HG02943 (cell line): Measurements from ENCODE around the gene ERC1.
"Not testable (repeated sequence)": the region's sequence is repeated elsewhere in the genome, so short reads cannot be mapped to it uniquely, and the experiment has no call there.

Source experiments
- ATAC-seq: cut with Tn5 transposase; IDR thresholded peaks from one replicate; pipeline ENCODE4 v1.9.1; 2021; ENCODE audit warnings: mild to moderate bottlenecking, low read depth, moderate library complexity; ENCODE audit not compliant: unreplicated experiment

Gene ERC1

DNA sequence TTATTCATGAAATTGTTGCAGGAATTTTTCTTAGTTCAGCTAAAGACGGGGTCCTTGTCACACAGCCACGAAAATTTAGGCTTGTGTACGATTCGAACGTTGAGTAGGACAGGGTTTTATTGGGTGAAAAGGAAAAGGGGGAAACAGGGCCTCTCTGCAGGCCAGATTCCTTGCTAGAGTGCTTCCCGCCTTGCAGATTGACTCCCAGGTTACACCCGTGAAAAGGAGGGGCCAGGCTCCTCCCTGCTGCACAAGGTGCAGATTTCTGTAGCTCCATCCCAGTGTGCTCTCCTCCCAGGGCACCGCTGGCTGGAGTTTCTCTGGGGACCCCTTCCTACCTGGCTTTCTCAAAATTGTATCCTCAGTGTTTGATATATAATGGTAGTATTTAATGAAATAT lies 221.5 kb downstream of the ERC1 start:
- ATAC-seq: no peak

GRCh38 chr12:1213205-1213604 lies 222.2 kb downstream of the ERC1 start:
- ATAC-seq: no peak

GRCh38 chr12:1213618-1214205 lies 222.7 kb downstream of the ERC1 start:
- no peak for ATAC-seq

- ATAC-seq: no peak
These were observed 225.5 kb downstream of the ERC1 start for GRCh38 chr12:1216560-1216959.

- ATAC-seq: no peak
These were observed 226.3 kb downstream of the ERC1 start for GRCh38 chr12:1217191-1217949.

DNA sequence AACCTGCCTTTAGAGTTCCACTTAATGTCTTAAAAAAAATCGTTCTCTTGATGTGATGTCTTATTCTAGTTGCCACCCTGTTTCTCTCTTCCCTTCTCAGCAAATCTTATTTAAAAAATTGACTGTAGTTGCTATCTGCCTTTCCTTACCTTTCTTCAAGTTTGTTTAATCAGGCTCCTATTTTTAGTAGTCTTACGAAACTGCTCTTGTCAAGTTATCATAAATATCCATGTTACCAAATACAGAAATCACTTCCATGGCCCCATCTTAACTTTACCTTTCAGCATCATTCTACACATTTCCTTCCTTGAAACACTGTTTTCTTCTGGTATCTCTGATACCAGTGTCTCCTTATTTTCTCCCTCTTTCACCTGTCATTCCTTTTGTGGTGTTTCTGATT lies 227.3 kb downstream of the ERC1 start:
- ATAC-seq: no peak

DNA sequence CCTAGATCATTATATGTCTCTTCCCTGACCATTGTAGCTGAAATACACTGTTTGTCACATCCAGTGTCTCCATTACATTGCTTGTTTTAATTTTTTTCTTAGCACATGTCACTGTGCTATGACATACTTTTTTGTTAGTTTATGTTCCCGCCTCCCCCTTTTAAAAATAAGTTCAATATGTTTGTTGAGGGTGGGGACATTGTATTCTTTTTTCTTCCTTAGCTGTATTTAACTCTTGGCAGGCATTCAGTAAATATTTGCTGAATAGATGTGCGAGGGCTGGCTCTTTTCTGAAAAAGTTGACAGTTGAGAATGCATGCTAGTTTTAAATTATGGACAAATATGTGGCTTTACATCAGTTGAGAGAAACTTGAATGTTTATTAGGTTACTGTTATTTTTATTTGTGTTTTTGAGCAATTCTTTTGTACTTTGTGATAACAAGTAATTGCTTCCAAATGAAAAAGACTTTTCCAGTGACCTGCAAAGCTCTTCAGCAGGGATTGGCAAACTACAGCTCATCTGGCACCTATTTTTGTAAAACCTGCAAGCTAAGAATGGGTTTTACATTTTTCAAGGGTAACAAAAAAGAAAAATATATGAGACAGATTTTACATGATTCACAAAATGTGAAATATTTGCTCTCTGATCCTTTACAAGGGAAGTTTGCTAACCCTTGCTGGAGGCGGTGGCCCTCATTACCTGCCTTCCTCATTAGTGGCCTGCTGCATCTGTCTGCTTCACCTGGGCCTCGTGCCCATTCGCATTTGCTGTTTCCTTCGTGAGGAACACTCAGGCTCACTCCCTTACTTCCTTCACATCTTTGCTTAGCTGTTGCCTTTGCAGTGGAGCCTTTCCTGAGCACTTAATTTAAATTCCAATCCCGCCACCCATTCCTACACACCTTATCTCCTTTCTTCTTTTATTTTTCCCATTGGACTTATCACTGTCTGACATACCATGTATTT lies 229.4 kb downstream of the ERC1 start:
- no peak for ATAC-seq

DNA sequence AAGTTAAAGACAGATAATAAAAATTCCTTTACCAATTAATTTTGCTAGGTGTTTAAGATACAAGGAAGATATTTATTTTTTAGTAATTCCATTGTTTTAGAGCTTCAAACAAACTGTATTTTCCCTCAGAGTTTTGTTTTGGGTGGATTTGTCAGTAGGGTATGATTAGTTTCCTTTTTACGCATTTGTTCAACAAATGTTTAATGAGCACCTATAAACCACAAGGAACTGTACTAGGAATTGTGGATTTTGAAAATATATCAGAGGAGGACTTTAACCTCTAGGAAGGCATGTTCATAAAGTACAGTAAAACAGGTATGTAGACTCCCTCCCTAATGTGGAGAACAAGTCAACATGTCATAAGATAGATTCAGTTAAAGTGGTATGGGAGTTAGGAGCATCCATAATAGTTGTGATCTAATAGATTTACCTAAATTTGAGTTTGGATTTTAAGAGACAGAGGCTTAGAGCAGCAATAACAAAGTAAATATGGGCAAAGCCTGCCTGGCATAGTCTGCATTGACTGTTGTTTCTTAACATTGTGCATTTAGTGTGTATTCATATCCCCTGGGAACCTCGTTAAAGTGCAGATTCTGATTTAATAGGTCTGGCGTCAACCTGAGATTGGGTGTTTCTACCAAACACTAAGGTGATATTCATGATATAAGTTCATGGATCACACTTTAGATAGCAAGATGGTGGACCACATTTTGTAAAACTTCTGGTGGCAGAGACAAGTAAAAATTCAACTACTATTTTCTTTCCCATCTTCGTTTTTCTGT lies 232.0 kb downstream of the ERC1 start:
- no peak for ATAC-seq

GRCh38 chr12:1226951-1227350 lies 235.9 kb downstream of the ERC1 start:
- no peak for ATAC-seq

- ATAC-seq: no peak
These were observed 243.1 kb downstream of the ERC1 start for GRCh38 chr12:1234073-1234472.

DNA sequence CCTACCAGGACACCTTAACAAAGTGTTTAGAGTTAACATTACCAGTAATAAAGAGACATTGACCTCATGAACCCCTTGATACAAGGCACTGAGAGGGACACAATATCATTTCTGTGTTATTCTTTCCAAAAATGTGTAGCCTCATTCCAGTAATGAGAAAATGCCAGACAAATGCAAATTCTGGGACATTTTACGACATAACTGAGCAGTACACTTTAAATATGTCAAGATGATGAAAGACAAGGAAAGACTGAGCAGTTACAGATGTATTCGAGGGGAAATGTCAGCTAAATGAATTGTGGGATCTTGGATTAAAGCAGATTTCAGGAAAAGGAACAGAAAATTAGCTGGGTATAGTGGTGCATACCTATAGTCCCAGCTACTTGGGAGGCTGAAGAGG lies 255.6 kb downstream of the ERC1 start:
- ATAC-seq: no peak

DNA sequence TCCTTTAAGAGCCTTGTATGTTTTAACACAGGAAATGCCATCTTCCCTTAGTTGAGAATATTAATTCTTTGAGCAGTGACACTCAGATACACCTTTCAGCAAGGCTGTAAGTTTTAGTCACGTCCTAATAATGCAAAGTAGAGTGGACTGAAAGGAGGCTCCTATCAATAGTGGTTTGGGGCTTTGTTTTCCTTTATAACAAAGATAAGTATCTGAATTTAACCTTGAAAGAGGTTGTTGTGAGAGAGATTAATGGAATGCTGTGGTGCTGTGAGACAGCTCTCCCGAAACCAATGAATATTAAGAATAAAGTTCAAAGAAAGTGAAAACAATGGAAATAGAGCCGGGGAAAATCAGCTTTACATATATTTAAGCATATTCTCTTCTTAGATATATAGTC lies 259.6 kb downstream of the ERC1 start:
- no peak for ATAC-seq

DNA sequence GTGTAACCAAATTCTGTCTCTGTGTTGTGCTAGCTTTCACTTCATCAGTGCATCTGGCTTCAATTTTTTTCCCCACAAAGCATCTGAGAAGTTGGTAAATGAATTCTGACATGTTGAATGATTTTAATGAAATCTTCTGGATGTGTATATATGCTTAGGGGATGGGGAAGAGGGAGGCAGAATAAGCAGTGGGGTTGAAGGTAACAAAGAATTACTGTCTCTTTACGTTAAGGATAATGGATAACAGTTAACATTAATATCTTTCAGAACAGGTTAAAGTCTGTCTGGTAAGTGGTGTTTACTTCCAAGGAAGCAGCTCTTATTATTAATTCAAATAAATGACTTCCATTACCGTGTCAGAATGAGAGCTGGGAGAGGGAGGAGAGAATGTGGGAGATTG lies 261.7 kb downstream of the ERC1 start:
- ATAC-seq: no peak

GRCh38 chr12:1255125-1255524 lies 264.1 kb downstream of the ERC1 start:
- not testable (repeated sequence) for ATAC-seq

- ATAC-seq: not testable (repeated sequence)
These were observed 264.8 kb downstream of the ERC1 start for GRCh38 chr12:1255854-1256253.

DNA sequence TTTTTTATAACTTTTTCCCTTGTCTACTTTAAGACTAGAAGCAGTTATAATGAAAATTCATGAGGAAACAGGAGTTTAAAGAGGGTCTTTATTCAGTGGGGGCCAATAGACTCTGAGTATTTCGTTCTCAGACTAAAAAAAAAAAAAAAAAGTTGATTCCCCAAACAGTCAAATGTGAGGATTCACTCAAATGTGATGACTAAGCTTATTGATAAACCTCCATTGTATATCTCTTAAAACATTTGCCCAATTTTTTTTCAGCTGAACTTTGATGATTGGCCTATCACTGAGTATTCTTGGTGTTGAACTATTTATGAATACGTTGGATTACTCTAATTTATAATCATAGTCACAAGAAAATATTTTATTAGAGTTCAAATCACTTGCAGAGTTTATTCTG lies 265.3 kb downstream of the ERC1 start:
- ATAC-seq: no peak

DNA sequence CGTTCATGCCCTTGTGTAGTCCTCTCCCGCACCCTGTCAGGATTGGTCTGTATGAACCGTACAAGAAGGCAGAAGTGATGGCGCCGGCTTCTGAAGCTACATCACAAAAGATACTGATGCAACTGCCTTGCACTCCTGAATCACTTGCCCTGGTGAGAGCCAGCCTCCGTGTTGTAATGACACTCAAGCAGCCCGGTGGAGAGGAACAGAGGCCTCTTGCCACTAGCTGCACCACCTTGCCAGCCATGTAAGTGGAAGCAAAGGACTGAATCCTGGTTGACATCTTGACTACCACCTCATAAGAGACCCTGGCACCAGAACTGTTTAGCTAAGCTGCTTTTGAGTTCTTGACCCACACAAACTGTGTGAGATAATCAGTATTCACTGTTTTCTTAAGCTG lies 266.0 kb downstream of the ERC1 start:
- no peak for ATAC-seq

DNA sequence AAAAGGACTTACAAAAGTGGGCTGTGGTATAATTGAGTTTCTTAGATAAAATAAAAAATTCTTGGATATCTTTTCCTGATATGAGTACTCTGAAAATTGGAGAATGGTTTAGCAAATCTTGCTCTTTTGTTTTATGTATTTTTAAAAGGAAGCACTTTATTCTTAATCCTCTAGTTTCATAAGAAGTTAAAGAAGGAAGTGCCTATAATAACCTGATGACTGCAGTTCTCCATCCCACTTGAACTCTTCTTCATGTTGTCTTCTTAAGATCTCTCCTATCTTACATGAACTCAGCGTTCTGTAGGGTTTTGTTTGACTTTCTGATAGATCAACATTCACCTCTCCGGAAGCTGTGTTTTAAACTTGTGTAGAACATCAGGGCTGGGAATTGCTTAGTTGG lies 271.0 kb downstream of the ERC1 start:
- no peak for ATAC-seq

DNA sequence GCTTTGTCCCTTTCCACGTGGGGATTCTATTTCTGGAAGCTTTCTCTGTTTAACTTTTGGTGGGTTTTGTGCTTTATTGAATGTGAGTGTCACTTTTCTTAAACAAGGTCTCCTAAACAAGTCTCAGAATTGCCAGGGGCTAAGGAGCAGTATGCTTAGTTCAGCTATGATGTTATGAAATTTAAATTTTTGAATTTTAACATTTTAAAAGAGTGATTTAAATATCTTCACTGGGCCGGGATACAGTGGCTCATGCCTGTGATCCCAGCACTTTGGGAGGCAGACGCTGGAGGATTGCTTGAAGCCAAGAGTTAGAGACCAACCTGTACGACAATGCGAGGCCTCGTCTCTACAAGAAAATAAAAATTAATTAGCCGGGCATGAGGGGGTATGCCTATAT lies 276.2 kb downstream of the ERC1 start:
- no peak for ATAC-seq

GRCh38 chr12:1272142-1272541 lies 281.1 kb downstream of the ERC1 start:
- no peak for ATAC-seq

DNA sequence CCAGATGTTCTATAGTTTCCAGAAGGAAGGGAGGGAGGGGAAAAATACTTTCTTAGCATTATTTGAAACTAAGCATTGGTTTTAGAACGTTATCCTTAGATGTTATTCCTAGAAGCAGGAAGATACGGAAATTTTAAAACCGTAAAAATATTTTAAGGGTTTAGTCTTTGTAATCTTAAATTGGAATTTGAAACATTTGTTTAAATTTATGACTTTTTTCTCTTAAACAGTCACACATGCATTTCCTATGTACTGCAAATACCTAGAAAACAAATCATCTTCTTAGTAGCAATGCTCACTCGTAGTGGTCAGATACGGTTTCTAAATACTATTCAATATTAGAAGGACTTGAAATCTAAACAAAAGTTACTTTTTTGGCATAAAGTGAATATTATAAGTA lies 282.0 kb downstream of the ERC1 start:
- ATAC-seq: no peak
